Measurements from ENCODE around the gene RAC2. TPM values are rescaled to one million over a fixed set of nuclear protein-coding genes. Genes with fewer than 3 reads are reported as not detected.

Gene RAC2
- total and polyA plus RNA-seq, 2 experiments from 2014 or later: 9.9 to 10.5 TPM

GRCh38 chr22:37206841-37207821 lies 36.9 kb downstream of the RAC2 start:
- WGBS (ENCODE audit: low lambda C conversion rate, missing lambda C conversion rate): 97% methylated on average over 58 of the region's 71 CpGs
- no peaks in the 10 kb centered on the region for H3K27me3 ChIP-seq

GRCh38 chr22:37206118-37206840 lies 37.8 kb downstream of the RAC2 start:
- H3K4me2 ChIP-seq: no peak overlapping the region
- no peaks in the 10 kb centered on the region for H3K9me2 ChIP-seq (replicated peaks; ENCODE audit: insufficient read depth)
- H2AFZ ChIP-seq: no peak overlapping the region
- no peaks in the 10 kb centered on the region for H3K36me3 ChIP-seq (replicated peaks; ENCODE audit: insufficient read depth, low read depth)
- no peak overlapping the region for H3K27ac ChIP-seq
- 95% methylated on average over 13 of the region's 16 CpGs for WGBS (ENCODE audit: low lambda C conversion rate, missing lambda C conversion rate)
- TF ChIP-seq EZH2phosphoT487 (IDR thresholded peaks at IDR 0.05; ENCODE audit: low read depth, severe bottlenecking, unreplicated experiment): no peak
- TF ChIP-seq EZH2 (IDR thresholded peaks at IDR 0.05; ENCODE audit: borderline replicate concordance): no peak
- no peak for TF ChIP-seq CTCF (IDR thresholded peaks at IDR 0.05; ENCODE audit: poor library complexity)
- H4K20me1 ChIP-seq (ENCODE audit: insufficient read depth, poor library complexity, severe bottlenecking): no peaks in the 10 kb centered on the region
- H3K4me3 ChIP-seq: no peak overlapping the region
- peaks cover 14% of the 10 kb centered on the region for H3K4me1 ChIP-seq (ENCODE audit: insufficient read depth)
- no peaks in the 10 kb centered on the region for H3K79me2 ChIP-seq
- H3K27me3 ChIP-seq: no peaks in the 10 kb centered on the region
- no peaks in the 10 kb centered on the region for H3K9me3 ChIP-seq (ENCODE audit: low read depth)
- no peak for DNase-seq (ENCODE audit: low spot score)

More at GRCh38 chr22:37206841-37207821, 36.9 kb downstream of the RAC2 start:
- Histone ChIP-seq H3K79me2 (no peaks in the 10 kb centered on the region), H3K36me3 (replicated peaks; ENCODE audit: insufficient read depth, low read depth) (no peaks in the 10 kb centered on the region), H2AFZ (no peak overlapping the region), H3K4me1 (ENCODE audit: insufficient read depth) (peaks cover 23% of the 10 kb centered on the region), H4K20me1 (ENCODE audit: insufficient read depth, poor library complexity, severe bottlenecking) (no peaks in the 10 kb centered on the region), H3K4me3 (no peak overlapping the region), H3K27ac (no peak overlapping the region), H3K4me2 (no peak overlapping the region), H3K9me3 (ENCODE audit: low read depth) (no peaks in the 10 kb centered on the region), H3K9me2 (replicated peaks; ENCODE audit: insufficient read depth) (no peaks in the 10 kb centered on the region)
- no peak for TF ChIP-seq EZH2phosphoT487 (IDR thresholded peaks at IDR 0.05; ENCODE audit: low read depth, severe bottlenecking, unreplicated experiment)
- TF ChIP-seq EZH2 (IDR thresholded peaks at IDR 0.05; ENCODE audit: borderline replicate concordance): no peak
- TF ChIP-seq CTCF (IDR thresholded peaks at IDR 0.05; ENCODE audit: poor library complexity): no peak
- DNase-seq (ENCODE audit: low spot score): no peak

GRCh38 chr22:37205046-37205445 lies 39.0 kb downstream of the RAC2 start:
- TF ChIP-seq CTCF (IDR thresholded peaks at IDR 0.05; ENCODE audit: poor library complexity) (no peak), EZH2 (IDR thresholded peaks at IDR 0.05; ENCODE audit: borderline replicate concordance) (no peak), EZH2phosphoT487 (IDR thresholded peaks at IDR 0.05; ENCODE audit: low read depth, severe bottlenecking, unreplicated experiment) (no peak)
- H3K4me2 ChIP-seq: no peak overlapping the region
- H3K4me1 ChIP-seq (ENCODE audit: insufficient read depth): peaks cover 13% of the 10 kb centered on the region
- no peak overlapping the region for H3K4me3 ChIP-seq
- no peaks in the 10 kb centered on the region for H3K36me3 ChIP-seq (replicated peaks; ENCODE audit: insufficient read depth, low read depth)
- H4K20me1 ChIP-seq (ENCODE audit: insufficient read depth, poor library complexity, severe bottlenecking): no peaks in the 10 kb centered on the region
- no peaks in the 10 kb centered on the region for H3K9me3 ChIP-seq (ENCODE audit: low read depth)
- no peak overlapping the region for H3K27ac ChIP-seq
- no peaks in the 10 kb centered on the region for H3K9me2 ChIP-seq (replicated peaks; ENCODE audit: insufficient read depth)
- H3K79me2 ChIP-seq: no peaks in the 10 kb centered on the region
- no peak for DNase-seq (ENCODE audit: low spot score)
- H3K27me3 ChIP-seq: no peaks in the 10 kb centered on the region
- no peak overlapping the region for H2AFZ ChIP-seq
- WGBS (ENCODE audit: low lambda C conversion rate, missing lambda C conversion rate): 85% methylated on average over 5 of the region's 5 CpGs
